H1 (cell line): ENCODE measurements around the gene TSPAN9.

Experiments used
- CEBPB ChIP-seq: IDR thresholded peaks from 2 replicates; pipeline ENCODE4 v1.6.1; 2012; ENCODE audit warnings: low read depth, low read length
- CHD2 ChIP-seq: IDR thresholded peaks from 2 replicates; pipeline ENCODE4 v1.6.1; 2012; ENCODE audit warnings: low read length, improper control_type of control experiment
- HDAC2 ChIP-seq, 2 experiments: fragments of 300-600 bp in 1 of 2; sonication (generic) in 1 of 2; IDR thresholded peaks; 2 replicates each; pipeline ENCODE4 v1.6.1; 2011 to 2012; ENCODE audit warnings: low read depth in 2 of 2, low read length in 2 of 2, mild to moderate bottlenecking in 2 of 2, moderate library complexity in 2 of 2, borderline replicate concordance in 1 of 2, inconsistent platforms in 1 of 2
- POLR2AphosphoS5 ChIP-seq: IDR thresholded peaks from 2 replicates; pipeline ENCODE4 v1.6.1; 2011; ENCODE audit warnings: low read depth, low read length
- POU5F1 ChIP-seq: IDR thresholded peaks from 2 replicates; pipeline ENCODE4 v1.6.1; 2011; ENCODE audit warnings: low read depth, mild to moderate bottlenecking, low read length, moderate library complexity
- RNF2 ChIP-seq: fragments of 200-900, 300-1000 bp; sonication (generic); IDR thresholded peaks from 2 replicates; pipeline ENCODE4 v1.7.1; 2016; ENCODE audit warnings: borderline replicate concordance, low read depth, mild to moderate bottlenecking, antibody characterized with exemption, low read length; ENCODE audit not compliant: poor library complexity, severe bottlenecking; ENCODE audit errors: missing control alignments
- SIRT6 ChIP-seq: IDR thresholded peaks from one replicate; pipeline ENCODE4 v1.7.1; 2012; ENCODE audit warnings: low read length, inconsistent platforms
- YY1 ChIP-seq: IDR thresholded peaks from 2 replicates; pipeline ENCODE4 v1.6.1; 2011; ENCODE audit warnings: low read depth, mild to moderate bottlenecking, low read length
- TF ChIP-seq, protein P1 (sequence below), 3 experiments: IDR thresholded peaks; 1 replicate in 2 of 3; 2 replicates in 1 of 3; pipeline versions ENCODE4 v1.5.1 to v1.6.1; 2011; ENCODE audit warnings: low read length in 3 of 3, mild to moderate bottlenecking in 3 of 3, inconsistent platforms in 2 of 3, low read depth in 1 of 3, moderate library complexity in 1 of 3; ENCODE audit not compliant: insufficient read depth in 1 of 3; ENCODE audit errors: control extremely low read depth in 1 of 3

GRCh38 chr12:3150308-3150670 is 73.1 kb downstream of the TSPAN9 start:
- no peak for TF ChIP-seq HDAC2 (IDR thresholded peaks at IDR 0.05; ENCODE audit: borderline replicate concordance in 1 of 2, low read depth in 2 of 2, low read length in 2 of 2)
- no peak for TF ChIP-seq RNF2
- TF ChIP-seq POLR2AphosphoS5, result no peak
- TF ChIP-seq CEBPB, result no peak
- TF ChIP-seq, protein P1, sequence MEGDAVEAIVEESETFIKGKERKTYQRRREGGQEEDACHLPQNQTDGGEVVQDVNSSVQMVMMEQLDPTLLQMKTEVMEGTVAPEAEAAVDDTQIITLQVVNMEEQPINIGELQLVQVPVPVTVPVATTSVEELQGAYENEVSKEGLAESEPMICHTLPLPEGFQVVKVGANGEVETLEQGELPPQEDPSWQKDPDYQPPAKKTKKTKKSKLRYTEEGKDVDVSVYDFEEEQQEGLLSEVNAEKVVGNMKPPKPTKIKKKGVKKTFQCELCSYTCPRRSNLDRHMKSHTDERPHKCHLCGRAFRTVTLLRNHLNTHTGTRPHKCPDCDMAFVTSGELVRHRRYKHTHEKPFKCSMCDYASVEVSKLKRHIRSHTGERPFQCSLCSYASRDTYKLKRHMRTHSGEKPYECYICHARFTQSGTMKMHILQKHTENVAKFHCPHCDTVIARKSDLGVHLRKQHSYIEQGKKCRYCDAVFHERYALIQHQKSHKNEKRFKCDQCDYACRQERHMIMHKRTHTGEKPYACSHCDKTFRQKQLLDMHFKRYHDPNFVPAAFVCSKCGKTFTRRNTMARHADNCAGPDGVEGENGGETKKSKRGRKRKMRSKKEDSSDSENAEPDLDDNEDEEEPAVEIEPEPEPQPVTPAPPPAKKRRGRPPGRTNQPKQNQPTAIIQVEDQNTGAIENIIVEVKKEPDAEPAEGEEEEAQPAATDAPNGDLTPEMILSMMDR (IDR thresholded peaks at IDR 0.05; ENCODE audit: control extremely low read depth in 1 of 3, insufficient read depth in 1 of 3, low read depth in 1 of 3, low read length in 3 of 3), result no peak
- no peak for TF ChIP-seq SIRT6
- TF ChIP-seq CHD2, result no peak
- no peak for TF ChIP-seq POU5F1
- TF ChIP-seq YY1, result no peak
